ENCODE data around the gene CRELD2. TPM values are rescaled to one million over a fixed set of nuclear protein-coding genes. Genes with fewer than 3 reads are reported as not detected.

The CRELD2 gene
- total and polyA plus RNA-seq, 2 of the 13 experiments (the other 11 are each of a cell fraction or from before 2014, with no cell fraction given), result 17.2 to 44.7 TPM

DNA sequence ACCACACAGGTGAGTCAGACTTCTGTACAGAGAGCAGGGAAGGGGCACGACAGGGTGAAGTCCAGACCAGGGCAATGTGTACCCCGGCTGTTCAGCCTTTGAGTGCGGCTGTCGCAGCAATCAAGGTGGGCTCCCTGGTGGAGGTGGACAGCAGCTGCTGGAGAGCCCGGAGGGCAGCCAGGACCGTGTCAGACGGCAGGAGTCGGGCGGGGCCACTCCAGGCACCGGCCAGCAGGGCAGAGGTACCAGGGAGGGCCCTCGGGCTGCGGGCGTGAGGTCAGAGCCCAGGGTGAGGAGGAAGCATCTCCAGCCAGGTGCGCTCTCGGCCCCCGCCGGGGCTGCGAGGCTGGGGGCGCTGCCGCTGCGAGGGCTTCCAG is 41.3 kb downstream of the CRELD2 start (continued):
- TF ChIP-seq, protein P1, sequence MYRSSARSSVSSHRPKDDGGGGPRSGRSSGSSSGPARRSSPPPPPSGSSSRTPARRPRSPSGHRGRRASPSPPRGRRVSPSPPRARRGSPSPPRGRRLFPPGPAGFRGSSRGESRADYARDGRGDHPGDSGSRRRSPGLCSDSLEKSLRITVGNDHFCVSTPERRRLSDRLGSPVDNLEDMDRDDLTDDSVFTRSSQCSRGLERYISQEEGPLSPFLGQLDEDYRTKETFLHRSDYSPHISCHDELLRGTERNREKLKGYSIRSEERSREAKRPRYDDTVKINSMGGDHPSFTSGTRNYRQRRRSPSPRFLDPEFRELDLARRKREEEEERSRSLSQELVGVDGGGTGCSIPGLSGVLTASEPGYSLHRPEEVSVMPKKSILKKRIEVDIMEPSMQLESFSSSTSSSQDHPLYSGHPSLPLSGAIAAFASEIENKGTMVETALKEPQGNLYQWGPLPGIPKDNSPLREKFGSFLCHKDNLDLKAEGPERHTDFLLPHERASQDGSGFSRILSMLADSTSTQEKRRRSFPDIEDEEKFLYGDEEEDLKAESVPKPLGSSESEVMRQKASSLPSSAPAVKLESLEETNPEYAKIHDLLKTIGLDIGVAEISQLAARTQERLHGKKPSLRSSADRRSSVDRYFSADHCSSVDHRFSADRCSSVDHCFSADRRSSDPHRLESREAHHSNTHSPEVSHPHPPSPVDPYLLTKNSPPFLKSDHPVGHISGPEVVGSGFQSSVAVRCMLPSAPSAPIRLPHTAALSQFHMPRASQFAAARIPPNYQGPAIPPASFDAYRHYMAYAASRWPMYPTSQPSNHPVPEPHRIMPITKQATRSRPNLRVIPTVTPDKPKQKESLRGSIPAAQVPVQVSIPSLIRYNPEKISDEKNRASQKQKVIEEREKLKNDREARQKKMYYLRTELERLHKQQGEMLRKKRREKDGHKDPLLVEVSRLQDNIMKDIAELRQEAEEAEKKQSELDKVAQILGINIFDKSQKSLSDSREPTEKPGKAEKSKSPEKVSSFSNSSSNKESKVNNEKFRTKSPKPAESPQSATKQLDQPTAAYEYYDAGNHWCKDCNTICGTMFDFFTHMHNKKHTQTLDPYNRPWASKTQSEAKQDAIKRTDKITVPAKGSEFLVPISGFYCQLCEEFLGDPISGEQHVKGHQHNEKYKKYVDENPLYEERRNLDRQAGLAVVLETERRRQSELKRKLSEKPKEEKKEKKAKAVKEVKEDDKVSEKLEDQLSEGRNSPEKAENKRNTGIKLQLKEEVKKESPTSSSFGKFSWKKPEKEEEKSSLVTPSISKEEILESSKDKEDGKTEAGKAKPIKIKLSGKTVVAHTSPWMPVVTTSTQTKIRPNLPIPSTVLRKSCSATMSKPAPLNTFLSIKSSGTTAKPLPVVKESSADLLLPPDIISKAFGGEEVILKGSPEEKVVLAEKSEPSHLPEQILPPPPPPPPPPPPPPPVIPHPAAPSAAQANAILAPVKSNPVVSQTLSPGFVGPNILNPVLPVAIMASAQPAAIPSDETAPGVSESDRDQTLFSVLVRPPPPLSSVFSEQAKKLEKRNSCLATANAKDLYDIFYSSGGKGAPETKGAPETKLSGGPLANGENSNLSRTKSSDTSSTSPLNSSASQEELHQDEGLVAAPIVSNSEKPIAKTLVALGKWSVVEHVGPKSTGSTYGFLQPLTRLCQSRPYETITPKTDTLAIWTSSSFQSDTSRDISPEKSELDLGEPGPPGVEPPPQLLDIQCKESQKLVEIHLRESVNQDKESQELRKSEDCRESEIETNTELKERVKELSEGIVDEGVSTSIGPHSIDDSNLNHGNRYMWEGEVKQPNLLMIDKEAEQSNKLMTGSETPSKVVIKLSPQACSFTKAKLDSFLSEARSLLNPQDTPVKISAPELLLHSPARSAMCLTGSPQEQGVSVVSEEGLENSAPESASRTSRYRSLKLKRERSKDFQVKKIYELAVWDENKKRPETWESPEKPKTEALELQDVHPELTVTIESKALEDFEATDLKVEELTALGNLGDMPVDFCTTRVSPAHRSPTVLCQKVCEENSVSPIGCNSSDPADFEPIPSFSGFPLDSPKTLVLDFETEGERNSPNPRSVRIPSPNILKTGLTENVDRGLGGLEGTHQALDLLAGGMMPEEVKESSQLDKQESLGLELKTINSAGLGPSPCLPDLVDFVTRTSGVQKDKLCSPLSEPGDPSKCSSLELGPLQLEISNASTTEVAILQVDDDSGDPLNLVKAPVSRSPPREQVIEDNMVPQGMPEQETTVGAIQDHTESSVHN (CRISPR knock-in tag; IDR thresholded peaks at IDR 0.05), result no peak
- TF ChIP-seq, protein P2, sequence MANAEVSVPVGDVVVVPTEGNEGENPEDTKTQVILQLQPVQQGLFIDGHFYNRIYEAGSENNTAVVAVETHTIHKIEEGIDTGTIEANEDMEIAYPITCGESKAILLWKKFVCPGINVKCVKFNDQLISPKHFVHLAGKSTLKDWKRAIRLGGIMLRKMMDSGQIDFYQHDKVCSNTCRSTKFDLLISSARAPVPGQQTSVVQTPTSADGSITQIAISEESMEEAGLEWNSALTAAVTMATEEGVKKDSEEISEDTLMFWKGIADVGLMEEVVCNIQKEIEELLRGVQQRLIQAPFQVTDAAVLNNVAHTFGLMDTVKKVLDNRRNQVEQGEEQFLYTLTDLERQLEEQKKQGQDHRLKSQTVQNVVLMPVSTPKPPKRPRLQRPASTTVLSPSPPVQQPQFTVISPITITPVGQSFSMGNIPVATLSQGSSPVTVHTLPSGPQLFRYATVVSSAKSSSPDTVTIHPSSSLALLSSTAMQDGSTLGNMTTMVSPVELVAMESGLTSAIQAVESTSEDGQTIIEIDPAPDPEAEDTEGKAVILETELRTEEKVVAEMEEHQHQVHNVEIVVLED (CRISPR knock-in tag; IDR thresholded peaks at IDR 0.05; ENCODE audit: borderline replicate concordance), result no peak
- TF ChIP-seq RBFOX2 (IDR thresholded peaks at IDR 0.05; ENCODE audit: low read depth, low read length), result no peak
- no peak for TF ChIP-seq IKZF4 (CRISPR knock-in tag; IDR thresholded peaks at IDR 0.05; ENCODE audit: borderline replicate concordance, low read depth, not compliant biosample characterization)
- TF ChIP-seq ZNF124 (CRISPR knock-in tag; IDR thresholded peaks at IDR 0.05), result no peak
- no peak for TF ChIP-seq FOXA1 (IDR thresholded peaks at IDR 0.05)
- no peak for TF ChIP-seq FOXA1 (CRISPR knock-in tag; IDR thresholded peaks at IDR 0.05)
- TF ChIP-seq LCORL (IDR thresholded peaks at IDR 0.05), result no peak
- TF ChIP-seq LCORL (CRISPR knock-in tag; IDR thresholded peaks at IDR 0.05), result no peak; the same call in 1 of the 2 replicates
- no peak for TF ChIP-seq ZNF260 (CRISPR knock-in tag; IDR thresholded peaks at IDR 0.05; ENCODE audit: borderline replicate concordance, low read depth)
- no peak; the same call in 1 of the 2 replicates for TF ChIP-seq ZNF891 (CRISPR knock-in tag; IDR thresholded peaks at IDR 0.05)
- no peak for TF ChIP-seq ZNF296 (CRISPR knock-in tag; conservative IDR thresholded peaks at IDR 0.05)
- TF ChIP-seq FOXJ3 (CRISPR knock-in tag; IDR thresholded peaks at IDR 0.05; ENCODE audit: borderline replicate concordance), result no peak
- no peak for TF ChIP-seq JUND (CRISPR knock-in tag; IDR thresholded peaks at IDR 0.05)
- TF ChIP-seq, protein P3, sequence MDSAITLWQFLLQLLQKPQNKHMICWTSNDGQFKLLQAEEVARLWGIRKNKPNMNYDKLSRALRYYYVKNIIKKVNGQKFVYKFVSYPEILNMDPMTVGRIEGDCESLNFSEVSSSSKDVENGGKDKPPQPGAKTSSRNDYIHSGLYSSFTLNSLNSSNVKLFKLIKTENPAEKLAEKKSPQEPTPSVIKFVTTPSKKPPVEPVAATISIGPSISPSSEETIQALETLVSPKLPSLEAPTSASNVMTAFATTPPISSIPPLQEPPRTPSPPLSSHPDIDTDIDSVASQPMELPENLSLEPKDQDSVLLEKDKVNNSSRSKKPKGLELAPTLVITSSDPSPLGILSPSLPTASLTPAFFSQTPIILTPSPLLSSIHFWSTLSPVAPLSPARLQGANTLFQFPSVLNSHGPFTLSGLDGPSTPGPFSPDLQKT (CRISPR knock-in tag; IDR thresholded peaks at IDR 0.05; ENCODE audit: borderline replicate concordance), result no peak
- no peak; the same call in none of the 2 replicates for TF ChIP-seq ZNF446 (CRISPR knock-in tag; IDR thresholded peaks at IDR 0.05)

Data from HepG2 (cell line).